Measurements from ENCODE around the gene TOB2.
"Not testable (repeated sequence)": the region's sequence is repeated elsewhere in the genome, so short reads cannot be mapped to it uniquely, and the experiment has no call there.

TOB2 gene

DNA sequence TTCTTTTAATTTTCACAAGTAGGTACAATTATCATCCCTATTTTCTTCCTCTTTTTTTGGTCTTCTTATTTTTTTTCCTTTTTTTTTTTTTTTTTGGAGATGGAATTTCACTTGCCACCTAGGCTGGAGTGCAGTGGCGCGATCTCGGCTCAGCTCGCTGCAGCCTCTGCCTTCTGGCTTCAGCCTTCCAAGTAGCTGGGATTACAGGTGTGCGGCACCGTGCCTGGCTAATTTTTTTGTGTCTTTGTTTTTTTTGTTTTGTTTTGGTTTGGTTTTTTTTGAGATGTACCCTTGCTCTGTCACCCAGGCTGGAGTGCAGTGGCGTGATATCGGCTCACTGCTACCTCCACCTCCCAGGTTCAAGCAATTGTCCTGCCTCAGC is 16.7 kb downstream of the TOB2 start:
- DNase-seq (ENCODE audit: low read depth, low spot score): no peak

DNA sequence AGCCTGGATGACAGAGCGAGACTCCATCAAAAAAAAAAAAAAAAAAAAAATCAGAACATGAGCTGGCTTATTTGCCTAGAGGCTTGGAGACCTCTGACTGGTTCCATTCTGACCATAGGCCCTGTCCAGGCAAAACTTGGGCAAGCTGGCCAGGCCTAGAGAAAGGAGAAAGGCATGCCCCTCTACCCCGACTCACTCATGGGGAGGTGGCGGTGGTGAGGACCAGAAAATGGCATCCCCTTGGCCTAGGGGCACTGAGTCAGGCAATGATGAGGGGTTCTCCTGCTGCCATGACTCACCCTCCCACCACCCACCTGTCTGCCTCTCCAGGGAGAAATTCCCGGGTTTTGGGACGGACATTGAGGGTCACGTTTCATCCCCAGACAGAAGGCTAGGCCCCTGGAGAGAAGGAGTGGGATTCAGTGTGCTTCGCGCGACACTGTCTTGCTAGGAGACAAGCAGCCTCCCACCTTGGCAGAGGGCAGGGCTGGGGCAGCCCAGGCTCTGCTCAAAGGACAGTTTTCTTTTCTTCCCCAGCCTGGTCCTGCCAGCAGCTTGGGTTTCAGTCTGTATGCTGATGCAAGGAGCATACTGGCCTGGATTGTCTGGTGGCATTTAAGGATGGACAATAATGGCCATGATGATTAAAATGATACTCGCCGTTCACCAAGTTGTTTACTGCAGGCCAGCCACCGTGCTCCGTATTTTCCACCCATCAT is 17.2 kb downstream of the TOB2 start:
- DNase-seq (ENCODE audit: low read depth, low spot score): no peak

DNA sequence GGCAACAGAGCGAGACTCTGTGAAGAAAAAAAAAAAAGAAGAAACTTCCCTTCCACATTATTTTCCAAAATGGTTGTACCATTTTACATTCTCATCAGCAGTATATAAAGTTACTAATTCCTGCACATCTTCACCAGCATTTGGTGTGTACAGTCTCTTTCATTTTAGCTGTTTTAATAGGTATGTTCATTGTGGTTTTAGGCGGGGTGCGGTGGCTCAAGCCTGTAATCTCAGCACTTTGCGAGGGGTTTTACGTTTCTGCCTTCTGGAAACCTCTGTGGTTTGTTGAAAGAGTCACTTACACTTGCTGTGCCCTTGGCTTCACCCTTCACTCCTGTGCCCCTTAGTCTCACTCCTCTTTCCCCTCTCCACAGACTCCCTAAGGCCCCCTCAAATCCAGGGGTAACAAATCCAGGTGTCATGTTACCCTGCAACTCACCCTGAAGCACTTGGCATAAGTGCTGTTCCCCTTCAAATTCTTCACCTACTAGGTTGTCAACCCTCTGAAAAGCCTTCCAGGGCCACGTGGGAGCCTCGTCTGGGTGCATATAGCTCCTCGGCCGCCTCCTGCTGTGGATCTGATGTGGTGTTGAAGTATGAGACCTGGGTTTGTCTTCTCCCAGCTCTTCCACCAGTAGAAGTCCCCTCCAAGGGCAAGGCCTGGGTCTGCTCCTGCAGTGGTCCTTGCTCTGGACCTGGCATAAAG is 20.8 kb downstream of the TOB2 start:
- no peak for DNase-seq (ENCODE audit: low read depth, low spot score)

DNA sequence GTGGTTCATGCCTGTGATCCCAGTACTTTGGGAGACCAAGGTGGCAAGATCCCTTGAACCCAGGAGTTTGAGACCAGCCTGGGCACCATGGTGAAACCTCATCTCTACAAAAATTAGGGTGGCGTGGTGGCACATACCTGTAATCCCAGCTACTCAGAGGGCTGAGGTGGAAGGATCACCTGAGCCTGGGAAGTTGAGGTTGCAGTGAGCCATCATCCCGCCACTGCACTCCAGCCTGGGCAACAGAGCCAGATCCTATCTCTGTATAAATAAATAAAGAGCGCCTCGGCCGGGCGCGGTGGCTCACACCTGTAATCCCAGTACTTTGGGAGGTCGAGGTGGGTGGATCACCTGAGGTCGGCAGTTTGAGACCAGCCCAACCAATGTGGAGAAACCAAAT is 27.9 kb downstream of the TOB2 start:
- DNase-seq (ENCODE audit: low read depth, low spot score): no peak

DNA sequence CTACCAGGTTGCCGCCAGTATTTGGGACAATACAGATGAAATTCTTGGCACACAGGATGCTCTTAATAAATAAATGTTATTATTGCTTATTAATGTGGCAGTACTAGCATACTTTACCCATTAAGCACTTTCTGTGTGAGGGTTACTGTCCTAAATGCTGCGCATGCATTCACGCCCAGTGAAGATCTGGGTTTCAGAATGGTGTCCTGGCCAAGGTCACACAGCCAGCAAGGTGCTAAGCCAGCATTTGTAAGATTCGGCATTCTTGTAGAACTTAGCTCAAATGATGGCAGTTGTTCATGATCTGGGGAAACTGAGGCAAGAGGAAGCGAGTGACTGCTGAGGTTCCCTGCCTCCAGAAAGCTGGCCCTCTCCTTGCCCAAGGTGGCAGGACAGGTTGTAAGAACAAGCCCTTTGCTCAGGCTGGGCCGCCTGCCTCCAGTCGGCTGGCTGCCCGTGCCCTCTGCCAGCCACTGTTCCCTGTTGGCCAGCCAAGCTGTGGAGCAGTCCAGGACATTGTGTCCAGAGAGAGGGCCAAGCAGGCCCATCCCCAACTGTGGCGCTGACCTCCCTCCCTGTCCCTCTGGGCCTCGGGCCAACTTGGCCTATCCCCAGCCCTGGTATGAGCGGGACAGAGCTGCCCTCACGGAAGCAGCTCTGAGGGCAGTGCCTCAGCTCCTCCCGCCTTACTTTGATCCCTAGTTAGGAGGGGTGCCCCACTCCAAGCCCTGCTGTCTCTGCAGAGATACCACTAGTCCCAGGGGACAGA is 28.8 kb downstream of the TOB2 start:
- DNase-seq (ENCODE audit: low read depth, low spot score): no peak

DNA sequence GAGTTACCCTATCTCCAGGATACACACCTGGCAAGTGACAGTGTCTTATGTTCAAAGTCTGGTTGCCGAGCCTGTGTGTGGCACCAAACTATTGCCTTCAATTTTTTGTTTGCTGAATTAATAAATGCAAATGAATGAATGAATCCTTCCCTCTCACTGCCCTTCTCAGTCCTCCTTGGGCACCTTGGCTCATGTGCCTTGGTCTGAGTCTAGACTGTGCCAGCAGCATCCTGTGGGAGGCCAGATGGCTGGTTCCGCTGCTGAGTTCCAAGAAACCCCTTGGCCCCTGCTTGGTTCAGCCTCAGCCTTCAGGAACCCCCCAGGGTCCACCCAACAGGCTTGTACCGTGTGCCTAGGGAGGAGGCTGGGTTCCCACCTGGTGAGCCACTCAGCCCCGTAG is 31.0 kb downstream of the TOB2 start:
- no peak for DNase-seq (ENCODE audit: low read depth, low spot score)

DNA sequence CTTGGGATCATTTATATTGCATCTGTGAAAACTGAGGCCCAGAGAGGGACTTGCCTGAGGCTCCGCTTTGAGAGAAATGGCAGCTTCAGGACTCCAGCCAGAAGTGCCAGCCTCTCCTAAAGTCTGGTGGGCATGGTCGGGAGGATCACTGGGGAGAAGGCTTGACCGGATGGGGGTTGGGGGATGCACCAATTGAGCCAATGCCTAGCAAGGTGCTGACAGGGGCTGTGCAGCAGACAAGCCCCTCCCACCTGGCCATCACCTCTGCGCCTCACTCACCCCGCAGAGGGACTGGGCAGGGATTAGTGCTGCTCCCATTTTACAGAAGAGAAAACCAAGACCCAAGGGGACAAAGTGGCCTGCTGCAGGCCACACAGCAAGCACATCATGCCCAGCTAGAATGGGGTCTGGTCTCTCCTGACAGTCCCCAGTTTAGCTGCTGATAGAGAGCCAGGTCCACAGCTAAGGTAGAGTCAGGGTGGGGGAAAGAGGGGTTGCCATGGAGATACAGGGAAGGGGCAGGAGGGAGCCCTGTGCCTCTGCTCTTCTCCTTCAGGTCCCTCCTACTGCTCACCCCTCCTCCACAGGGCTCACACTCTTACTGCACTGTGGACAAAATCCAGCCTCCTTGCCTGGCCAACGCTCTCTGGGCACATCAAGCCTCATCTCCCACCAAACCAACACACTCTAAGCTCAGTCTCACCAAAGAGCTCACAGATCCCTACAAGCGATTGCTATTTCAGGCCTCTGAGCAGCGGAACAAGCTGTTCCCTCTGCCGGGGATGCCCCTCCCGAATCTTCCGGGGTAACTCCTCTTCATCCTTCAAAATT is 35.4 kb downstream of the TOB2 start:
- DNase-seq (ENCODE audit: low read depth, low spot score): no peak

DNA sequence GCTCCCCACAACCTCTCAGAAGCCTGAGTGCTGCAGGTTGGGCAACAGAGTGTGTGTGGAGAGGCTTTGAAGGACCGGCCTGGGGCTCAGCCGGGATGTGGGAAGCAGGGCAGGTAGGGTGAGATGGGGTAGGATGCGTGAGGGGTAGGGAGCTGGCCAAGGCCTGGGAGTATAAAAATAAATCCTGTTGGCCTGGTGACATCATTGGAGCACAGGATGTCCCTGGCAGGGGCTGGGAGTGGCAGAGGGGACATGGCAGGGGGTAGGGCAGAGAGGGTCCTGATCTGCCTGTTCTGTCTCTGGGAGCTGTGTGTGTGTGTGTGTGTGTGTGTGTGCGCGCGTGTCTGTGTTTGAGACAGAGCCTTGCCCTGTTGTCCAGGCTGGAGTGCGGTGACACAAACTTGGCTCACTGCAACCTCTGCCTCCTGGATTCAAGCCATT is 36.3 kb downstream of the TOB2 start:
- no peak for DNase-seq (ENCODE audit: low read depth, low spot score)

DNA sequence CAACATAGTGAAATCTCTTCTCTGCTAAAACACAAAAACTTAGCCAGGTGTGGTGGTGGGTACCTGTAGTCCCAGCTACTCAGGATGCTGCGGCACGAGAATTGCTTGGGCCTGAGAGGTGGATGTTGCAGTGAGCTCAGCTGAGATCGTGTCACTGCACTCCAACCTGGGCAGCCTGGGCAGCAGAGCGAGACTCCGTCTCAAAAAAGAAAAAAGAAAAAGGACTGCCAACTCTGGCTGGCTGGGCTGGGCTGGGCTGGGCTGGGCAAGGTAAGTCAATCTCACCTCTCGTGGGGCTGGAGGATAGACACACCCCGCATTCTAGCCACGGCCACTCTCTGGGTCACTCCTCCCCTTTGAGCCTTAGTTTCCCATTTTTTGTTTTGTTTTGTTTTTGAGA is 37.9 kb downstream of the TOB2 start:
- no peak for DNase-seq (ENCODE audit: low read depth, low spot score)

DNA sequence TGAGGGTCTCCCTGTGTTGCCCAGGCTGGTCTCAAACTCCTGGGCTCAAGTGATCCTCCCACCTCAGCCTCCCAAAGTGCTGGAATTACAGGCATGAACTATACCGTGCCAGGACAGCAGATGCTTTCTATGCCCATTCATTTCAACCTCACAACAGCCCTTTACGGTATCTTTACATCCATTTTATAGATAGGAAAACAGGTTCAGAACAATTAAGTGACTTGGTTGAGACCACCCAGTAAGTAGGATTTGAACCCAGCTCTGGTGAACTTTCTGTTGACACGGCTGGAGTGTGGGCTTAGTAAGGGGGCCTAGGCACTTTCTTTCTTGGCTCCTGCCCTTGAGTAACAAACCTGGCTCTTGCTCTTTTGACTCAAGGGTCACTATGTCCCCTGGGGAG is 39.2 kb downstream of the TOB2 start:
- DNase-seq (ENCODE audit: low read depth, low spot score): no peak

DNA sequence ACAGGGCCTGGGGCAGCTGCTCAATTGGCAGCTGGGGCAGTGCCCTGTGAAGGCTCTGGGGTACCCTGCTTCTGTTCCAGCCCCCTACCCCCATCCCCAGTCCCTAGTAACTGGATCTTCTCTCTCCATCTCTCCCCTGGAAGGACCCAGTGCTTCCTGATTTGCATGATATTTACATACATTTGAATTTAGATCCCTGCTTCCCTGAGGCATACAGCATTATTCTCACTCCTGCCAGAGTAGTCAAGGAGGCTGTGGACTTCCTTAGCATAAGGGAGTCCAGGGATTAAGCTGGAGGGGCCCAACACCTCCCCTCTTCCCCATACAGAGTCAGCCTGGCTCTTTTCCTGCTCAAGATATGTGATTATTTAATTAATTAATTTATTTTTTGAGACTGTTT is 40.2 kb downstream of the TOB2 start:
- no peak for DNase-seq (ENCODE audit: low read depth, low spot score)

DNA sequence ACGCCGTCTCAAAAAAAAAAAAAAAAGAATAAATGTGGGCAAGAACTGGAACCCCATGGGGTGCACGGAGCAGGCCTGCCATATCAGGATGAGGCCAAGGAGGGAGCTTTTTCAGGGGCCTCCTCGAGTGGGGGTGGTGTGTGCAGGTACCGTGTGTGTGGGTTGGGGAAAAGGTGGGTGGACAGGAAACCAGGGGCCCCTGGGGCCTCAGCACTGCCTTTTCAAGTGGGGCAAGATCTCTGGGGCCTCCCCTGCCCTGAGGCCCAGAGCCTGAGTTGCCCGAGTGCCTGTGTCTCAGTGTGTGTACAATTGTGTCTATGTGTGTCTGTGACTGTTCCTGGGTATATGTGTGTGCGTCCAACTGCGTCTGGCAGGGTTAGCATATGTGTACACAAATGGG is 41.0 kb downstream of the TOB2 start:
- DNase-seq (ENCODE audit: low read depth, low spot score): no peak

DNA sequence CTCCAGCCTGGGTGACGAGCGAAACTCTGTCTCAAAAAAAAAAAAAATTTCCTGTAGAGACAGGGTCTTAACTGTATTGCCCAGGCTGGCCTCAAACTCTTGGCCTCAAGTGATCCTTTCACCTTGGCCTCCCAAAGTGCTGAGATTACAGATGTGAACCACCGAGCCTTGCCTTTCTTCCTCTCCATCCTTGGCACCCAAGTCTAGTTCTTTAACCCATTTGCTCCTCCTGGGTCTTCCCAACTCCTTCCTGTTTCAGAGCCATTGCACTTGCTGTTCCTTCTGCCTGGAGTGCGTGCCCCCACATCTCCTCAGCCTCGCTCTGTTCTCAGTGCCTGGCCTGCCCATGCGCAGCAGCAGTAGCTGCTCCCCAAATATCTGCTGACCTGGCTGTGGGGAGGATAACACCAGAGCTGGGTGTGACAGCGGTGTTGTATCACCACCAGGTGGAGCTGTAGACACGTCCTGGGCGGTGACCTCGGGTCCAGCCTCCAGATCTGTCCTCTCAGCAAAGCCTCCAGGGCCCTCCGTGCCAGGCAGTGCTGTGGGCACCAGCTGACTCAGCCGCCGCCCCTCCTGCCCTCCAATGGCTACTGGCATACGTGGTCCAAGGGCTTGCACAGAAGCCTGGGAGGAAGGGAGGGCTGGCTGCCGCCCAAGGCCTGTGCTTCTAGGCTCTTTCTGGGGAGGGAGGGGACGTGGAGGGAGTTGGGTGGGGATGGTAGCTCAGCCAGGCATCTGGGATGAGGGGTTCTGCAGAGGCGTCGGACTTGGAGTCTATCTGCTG is 42.9 kb downstream of the TOB2 start:
- DNase-seq (ENCODE audit: low read depth, low spot score): peak; percentile 78

DNA sequence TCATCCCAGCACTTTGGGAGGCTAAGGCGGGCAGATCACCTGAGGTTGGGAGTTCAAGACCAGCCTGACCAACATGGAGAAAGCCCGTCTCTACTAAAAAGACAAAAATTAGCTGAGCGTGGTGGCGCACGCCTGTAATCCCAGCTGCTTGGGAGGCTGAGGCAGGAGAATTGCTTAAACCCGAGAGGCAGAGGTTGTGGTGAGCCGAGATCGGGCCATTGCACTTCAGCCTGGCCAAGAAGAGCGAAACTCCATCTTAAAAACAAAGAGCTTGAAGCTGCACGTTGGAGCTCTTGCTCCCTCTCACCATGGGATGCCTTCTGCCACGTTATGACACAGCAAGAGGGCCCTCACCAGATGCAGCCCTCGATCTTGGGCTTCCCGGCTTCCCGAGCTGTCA is 43.8 kb downstream of the TOB2 start:
- not testable (repeated sequence) for DNase-seq (ENCODE audit: low read depth, low spot score)

DNA sequence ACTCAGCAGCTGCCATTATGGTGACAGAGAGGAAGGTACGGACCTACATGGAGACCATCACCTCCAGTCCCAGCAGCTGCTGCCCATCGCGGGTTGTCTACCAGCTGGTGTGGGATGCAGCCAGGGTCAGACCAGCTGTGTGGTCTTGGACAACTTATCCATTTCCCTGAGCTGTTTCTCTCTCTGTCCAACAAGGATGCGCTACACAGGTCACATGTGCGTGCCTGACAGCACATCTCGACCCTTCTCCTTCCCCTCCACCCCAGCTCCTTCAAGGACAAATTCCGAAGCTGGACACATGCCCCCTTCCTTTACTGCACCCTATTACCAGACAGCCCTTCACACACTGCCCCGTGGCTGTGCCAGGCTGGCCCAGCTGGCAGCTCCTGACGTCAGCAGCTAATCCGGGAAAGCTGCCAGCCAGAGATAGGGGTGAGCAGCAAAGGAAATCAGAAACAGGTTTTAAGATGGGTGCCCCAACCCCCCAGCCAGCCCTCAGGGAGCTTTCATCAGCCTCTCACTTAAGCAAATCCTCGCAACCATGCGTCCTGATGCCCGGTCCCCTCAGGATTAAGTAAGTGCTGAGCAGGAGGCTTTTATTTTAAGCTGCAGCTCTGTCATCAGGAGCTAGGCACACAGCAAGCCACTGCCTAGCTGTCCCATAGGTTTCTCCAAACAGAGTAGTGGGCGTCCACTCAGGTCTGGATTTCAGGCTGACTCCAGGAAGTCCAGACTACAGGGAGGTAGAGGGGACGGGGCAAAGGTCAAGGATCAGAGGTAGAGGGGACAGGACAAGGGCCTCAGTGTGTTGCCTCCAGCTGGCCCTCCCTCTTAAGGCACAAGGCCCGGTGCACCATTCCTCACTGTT is 44.6 kb downstream of the TOB2 start:
- DNase-seq (ENCODE audit: low read depth, low spot score): no peak

DNA sequence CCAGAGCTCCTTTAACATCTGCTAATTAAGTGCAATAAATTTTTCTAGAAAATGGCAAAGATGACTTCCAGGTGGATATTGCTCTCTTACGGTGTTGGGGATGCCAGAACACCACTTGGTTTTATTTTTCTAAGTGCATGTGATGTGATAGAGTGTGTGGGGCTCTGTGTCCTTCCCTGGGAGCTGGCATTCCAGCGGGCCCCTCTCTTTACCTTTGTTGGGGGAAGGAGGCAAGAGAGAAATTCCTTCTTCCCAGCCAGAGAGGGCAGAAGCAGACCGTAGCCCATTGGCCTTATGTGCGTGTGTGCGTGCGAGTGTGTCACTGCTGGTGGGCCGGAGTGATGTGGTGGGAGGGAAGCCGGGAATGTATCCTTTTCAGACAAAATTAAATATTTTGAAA is 47.7 kb downstream of the TOB2 start:
- DNase-seq (ENCODE audit: low read depth, low spot score): no peak

DNA sequence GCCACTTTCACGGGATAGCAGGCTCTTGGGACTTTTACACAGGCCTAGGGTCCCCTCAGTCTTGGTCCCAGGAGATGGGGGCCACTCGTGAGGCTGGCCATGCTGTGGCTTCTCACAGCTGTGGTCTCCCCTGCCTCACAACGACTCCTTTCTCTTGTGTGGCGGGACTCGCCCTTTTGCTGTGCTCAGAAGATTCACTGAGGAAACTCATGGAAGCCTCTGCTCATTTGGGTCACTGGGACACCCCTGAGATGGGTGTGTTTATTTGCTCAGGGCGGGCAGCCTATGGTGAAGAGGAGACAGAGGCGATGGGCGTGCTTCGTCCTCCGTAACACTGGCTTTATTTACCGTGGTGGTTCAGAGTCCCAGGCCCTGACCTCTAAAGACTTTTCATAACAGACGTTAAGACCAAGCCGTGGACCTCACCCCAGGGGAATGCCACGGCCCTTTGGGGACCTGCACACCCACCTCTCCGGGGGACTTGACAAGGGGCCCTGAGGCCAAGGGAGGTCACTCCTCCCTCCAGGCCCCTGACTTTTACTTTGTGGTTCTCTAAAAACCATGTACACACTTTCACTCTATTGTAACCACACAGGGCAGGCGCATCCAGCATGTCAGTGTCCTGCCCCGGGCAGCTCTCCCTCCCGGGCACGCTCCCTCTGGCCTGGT is 49.3 kb downstream of the TOB2 start:
- DNase-seq (ENCODE audit: low read depth, low spot score): no peak

DNA sequence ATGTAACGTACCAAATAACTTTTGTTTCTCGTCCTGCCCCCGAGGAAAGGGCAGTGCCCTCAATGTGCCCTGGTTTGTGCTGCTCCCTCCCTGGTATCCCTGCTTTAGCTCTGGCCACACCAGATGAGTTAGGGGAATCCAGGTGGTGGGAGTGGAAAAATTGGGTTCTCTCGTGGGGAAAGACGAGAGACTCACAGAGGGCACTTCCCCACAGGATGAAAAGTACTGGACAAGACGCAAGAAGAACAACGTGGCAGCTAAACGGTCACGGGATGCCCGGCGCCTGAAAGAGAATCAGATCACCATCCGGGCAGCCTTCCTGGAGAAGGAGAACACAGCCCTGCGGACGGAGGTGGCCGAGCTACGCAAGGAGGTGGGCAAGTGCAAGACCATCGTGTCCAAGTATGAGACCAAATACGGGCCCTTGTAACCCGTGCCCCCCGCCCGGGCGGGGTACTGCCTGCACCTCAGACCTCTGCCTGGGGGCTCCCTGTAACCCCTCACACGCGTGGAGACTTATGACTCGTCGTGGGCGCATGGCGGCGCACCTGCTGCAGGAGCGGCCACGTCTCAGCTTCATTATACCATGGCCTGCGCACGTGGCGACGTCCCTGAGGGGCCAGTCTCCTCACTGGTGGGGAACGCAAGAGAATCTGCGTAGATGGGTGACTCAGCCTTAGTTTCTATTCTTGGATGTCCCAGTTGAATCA is 50.9 kb downstream of the TOB2 start:
- no peak for DNase-seq (ENCODE audit: low read depth, low spot score)

DNA sequence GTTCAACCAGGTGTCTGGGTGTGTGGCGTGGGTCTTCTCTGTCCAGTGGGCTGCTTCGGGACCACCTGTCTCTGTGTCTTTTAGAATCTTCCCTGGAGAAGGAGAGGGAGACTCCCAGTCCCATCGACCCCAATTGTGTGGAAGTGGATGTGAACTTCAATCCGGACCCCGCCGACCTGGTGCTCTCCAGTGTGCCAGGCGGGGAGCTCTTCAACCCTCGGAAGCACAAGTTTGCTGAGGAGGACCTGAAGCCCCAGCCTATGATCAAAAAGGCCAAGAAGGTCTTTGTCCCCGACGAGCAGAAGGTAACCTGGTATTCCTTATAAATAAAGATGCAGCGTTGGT is 52.6 kb downstream of the TOB2 start:
- DNase-seq (ENCODE audit: low read depth, low spot score): no peak

Data from iPS DF 19.7 (cell line).